ENCODE measurements around the gene SPOPL.

DNA sequence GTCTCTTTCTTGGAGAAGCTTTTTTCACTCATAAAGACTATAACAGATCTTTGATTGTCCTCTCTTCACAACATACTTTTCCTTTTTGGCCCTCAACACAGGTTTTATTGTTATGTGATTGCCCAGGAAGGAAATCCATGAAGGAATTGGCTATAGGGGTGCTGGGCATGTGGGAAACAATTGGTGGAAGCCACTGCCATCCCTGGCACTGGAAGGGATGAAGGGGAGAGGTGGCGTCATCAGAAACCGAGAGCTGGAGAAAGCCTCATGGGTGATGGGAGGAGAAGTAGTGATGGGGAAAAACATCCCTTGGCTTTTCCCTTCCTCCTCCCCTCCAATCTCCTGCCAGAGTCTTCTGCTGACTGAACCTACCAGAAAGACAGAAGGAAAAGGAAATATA lies 106.2 kb downstream of the SPOPL start:
- TF ChIP-seq CTCF (IDR thresholded peaks at IDR 0.05), result no peak
- TF ChIP-seq EP300 (IDR thresholded peaks at IDR 0.05; ENCODE audit: low read depth), result no peak
- TF ChIP-seq POLR2AphosphoS5 (IDR thresholded peaks at IDR 0.05), result no peak

Measured in transverse colon (tissue), 4 donors.